ENCODE data around the gene HTR4. TPM values are rescaled to one million over a fixed set of nuclear protein-coding genes. Genes with fewer than 3 reads are reported as not detected.

HTR4 gene
- polyA plus RNA-seq, 1 of the 3 experiments (the other 2 are of a cell fraction): not detected

- Histone ChIP-seq H3K9me2 (no peaks in the 10 kb centered on the region), H3K4me2 (peak overlapping the region; percentile 38; the same call in 1 of the 2 replicates), H3K36me3 (replicated peaks in 1 of 2; ENCODE audit: control insufficient read depth in 1 of 2, insufficient read depth in 2 of 2, low read length in 1 of 2) (no peaks in the 10 kb centered on the region), H3K27ac (ENCODE audit: low read depth in 2 of 2, low read length in 1 of 2) (peak overlapping the region in 1 of 2 experiments; percentile 90; a peak in 2 of 4 replicates), H3K79me2 (ENCODE audit: insufficient read depth) (no peaks in the 10 kb centered on the region), H4K20me1 (ENCODE audit: insufficient read depth) (no peaks in the 10 kb centered on the region), H3K27me3 (ENCODE audit: insufficient read depth) (no peaks in the 10 kb centered on the region), H3K4me1 (ENCODE audit: control insufficient read depth in 1 of 2, insufficient read depth in 2 of 2, low read depth in 1 of 2, low read length in 1 of 2) (peaks cover 3 to 4% of the 10 kb centered on the region in 2 experiments; a peak in 1 of 4 replicates), H3K9me3 (no peaks in the 10 kb centered on the region), H3K9ac (no peak overlapping the region), H2AFZ (ENCODE audit: low read depth) (no peak overlapping the region), H3K4me3 (ENCODE audit: low read depth in 2 of 2, low read length in 1 of 2) (no peak overlapping the region), H3F3A (replicated peaks; ENCODE audit: insufficient read depth) (peaks cover 25% of the 10 kb centered on the region)
- POLR2A ChIA-PET: no interaction called here
- TF ChIP-seq SIN3A (IDR thresholded peaks at IDR 0.05; ENCODE audit: borderline replicate concordance, low read depth, low read length) (no peak), ELF1 (IDR thresholded peaks at IDR 0.05) (no peak), RXRA (IDR thresholded peaks at IDR 0.05; ENCODE audit: borderline replicate concordance, low read depth) (no peak), SMC3 (IDR thresholded peaks at IDR 0.05; ENCODE audit: low read depth, low read length) (no peak), FOSL2 (IDR thresholded peaks at IDR 0.05; ENCODE audit: borderline replicate concordance, low read depth) (no peak), GABPA (IDR thresholded peaks at IDR 0.05; ENCODE audit: low read depth) (no peak), RCOR1 (IDR thresholded peaks at IDR 0.05; ENCODE audit: low read length) (no peak), ZBTB33 (IDR thresholded peaks at IDR 0.05; ENCODE audit: borderline replicate concordance, low read depth) (no peak), FOXJ3 (CRISPR knock-in tag; IDR thresholded peaks at IDR 0.05) (no peak), TCF12 (IDR thresholded peaks at IDR 0.05) (no peak), MEF2A (IDR thresholded peaks at IDR 0.05; ENCODE audit: borderline replicate concordance, low read depth) (no peak), GATA2 (CRISPR knock-in tag; IDR thresholded peaks at IDR 0.05) (no peak)
- TF ChIP-seq, protein P1, sequence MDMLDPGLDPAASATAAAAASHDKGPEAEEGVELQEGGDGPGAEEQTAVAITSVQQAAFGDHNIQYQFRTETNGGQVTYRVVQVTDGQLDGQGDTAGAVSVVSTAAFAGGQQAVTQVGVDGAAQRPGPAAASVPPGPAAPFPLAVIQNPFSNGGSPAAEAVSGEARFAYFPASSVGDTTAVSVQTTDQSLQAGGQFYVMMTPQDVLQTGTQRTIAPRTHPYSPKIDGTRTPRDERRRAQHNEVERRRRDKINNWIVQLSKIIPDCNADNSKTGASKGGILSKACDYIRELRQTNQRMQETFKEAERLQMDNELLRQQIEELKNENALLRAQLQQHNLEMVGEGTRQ (IDR thresholded peaks at IDR 0.05; ENCODE audit: borderline replicate concordance, low read depth, low read length): no peak
- DNase-seq: no peak
- WGBS (ENCODE audit: low lambda C conversion rate): 31% methylated on average over 2 of the region's 2 CpGs
- CTCF ChIA-PET: no interaction called here
Measured at GRCh38 chr5:148471379-148471778, 182.9 kb downstream of the HTR4 start.

- H3K9ac ChIP-seq: no peak overlapping the region
- POLR2A ChIA-PET: no interaction called here
Measured at GRCh38 chr5:148469501-148469935, 184.8 kb downstream of the HTR4 start.

More at GRCh38 chr5:148469501-148469935, 184.8 kb downstream of the HTR4 start:
- Histone ChIP-seq H3F3A (replicated peaks; ENCODE audit: insufficient read depth) (peaks cover 24% of the 10 kb centered on the region), H3K4me3 (ENCODE audit: low read depth in 2 of 2, low read length in 1 of 2) (no peak overlapping the region), H3K9me2 (no peaks in the 10 kb centered on the region), H3K4me2 (0 out of 2 replicates have a peak overlapping the region, but pooled peaks have one; percentile 0), H3K27me3 (ENCODE audit: insufficient read depth) (no peaks in the 10 kb centered on the region), H3K9me3 (no peaks in the 10 kb centered on the region), H3K79me2 (ENCODE audit: insufficient read depth) (no peaks in the 10 kb centered on the region), H3K27ac (ENCODE audit: low read depth in 2 of 2, low read length in 1 of 2) (peak overlapping the region in 1 of 2 experiments; percentile 90; a peak in 2 of 4 replicates), H3K36me3 (replicated peaks in 1 of 2; ENCODE audit: control insufficient read depth in 1 of 2, insufficient read depth in 2 of 2, low read length in 1 of 2) (no peaks in the 10 kb centered on the region), H2AFZ (ENCODE audit: low read depth) (peak overlapping the region; percentile 7; the same call in 1 of the 2 replicates), H4K20me1 (ENCODE audit: insufficient read depth) (no peaks in the 10 kb centered on the region), H3K4me1 (ENCODE audit: control insufficient read depth in 1 of 2, insufficient read depth in 2 of 2, low read depth in 1 of 2, low read length in 1 of 2) (peaks cover 3 to 4% of the 10 kb centered on the region in 2 experiments; a peak in 1 of 4 replicates)
- DNase-seq: no peak
- no peak for TF ChIP-seq EP300 (IDR thresholded peaks at IDR 0.05; ENCODE audit: borderline replicate concordance in 1 of 2, low read depth in 1 of 2, low read length in 1 of 2)
- no peak for TF ChIP-seq GATA2 (CRISPR knock-in tag; IDR thresholded peaks at IDR 0.05)
- TF ChIP-seq NFIC (IDR thresholded peaks at IDR 0.05; ENCODE audit: borderline replicate concordance): peak; percentile 56; the same call in 1 of the 2 replicates
- TF ChIP-seq EZH2phosphoT487 (IDR thresholded peaks at IDR 0.05; ENCODE audit: borderline replicate concordance, low read depth): no peak
- TF ChIP-seq REST (IDR thresholded peaks at IDR 0.05; ENCODE audit: low read depth, low read length): no peak
- 61% methylated on average over 4 of the region's 4 CpGs for WGBS (ENCODE audit: low lambda C conversion rate)
- CTCF ChIA-PET: interaction anchor here (1.3 to 3.4 kb wide), 6 partner anchors 9 to 645 kb away, joined by 4 to 23 read pairs (median 6); no protein-coding TSS in a partner anchor

Measured in SK-N-SH (cell line).